Stimulated activated CD8-positive, alpha-beta memory T cell treated with anti-CD3 and anti-CD28 coated beads, Interleukin-4, amount 100 ng/mL, for 48 hours (primary cell): ENCODE results near the gene ST8SIA3.
"Not testable (repeated sequence)": the region's sequence is repeated elsewhere in the genome, so short reads cannot be mapped to it uniquely, and the experiment has no call there.

ENCODE experiments used
- DNase-seq: peaks from one replicate; pipeline ENCODE4 v3.0.0-alpha.2; 2020

ST8SIA3 gene

GRCh38 chr18:57366528-57367081 is 14.2 kb downstream of the ST8SIA3 start:
- DNase-seq: no peak

GRCh38 chr18:57372444-57372843 is 20.1 kb downstream of the ST8SIA3 start:
- no peak for DNase-seq

- DNase-seq: no peak
Measured at GRCh38 chr18:57373017-57373416, 20.7 kb downstream of the ST8SIA3 start.

GRCh38 chr18:57376503-57376902 is 24.1 kb downstream of the ST8SIA3 start:
- DNase-seq: no peak

GRCh38 chr18:57389271-57389670 is 36.9 kb downstream of the ST8SIA3 start:
- DNase-seq: no peak

- no peak for DNase-seq
Measured at GRCh38 chr18:57390044-57390443, 37.7 kb downstream of the ST8SIA3 start.

GRCh38 chr18:57394749-57395148 is 42.4 kb downstream of the ST8SIA3 start:
- DNase-seq: not testable (repeated sequence)

- not testable (repeated sequence) for DNase-seq
Measured at GRCh38 chr18:57396831-57397230, 44.5 kb downstream of the ST8SIA3 start.

GRCh38 chr18:57397440-57398132 is 45.2 kb downstream of the ST8SIA3 start:
- no peak for DNase-seq

GRCh38 chr18:57404345-57404744 is 52.0 kb downstream of the ST8SIA3 start:
- DNase-seq: no peak

- no peak for DNase-seq
Measured at GRCh38 chr18:57409650-57410049, 57.3 kb downstream of the ST8SIA3 start.

- DNase-seq: no peak
Measured at GRCh38 chr18:57410749-57411148, 58.4 kb downstream of the ST8SIA3 start.

- DNase-seq: no peak
Measured at GRCh38 chr18:57416542-57416941, 64.2 kb downstream of the ST8SIA3 start.
